ENCODE measurements around the gene WDR48.

Gene WDR48

GRCh38 chr3:39103791-39104552 lies 52.2 kb downstream of the WDR48 start:
- H3K4me1 Mint-ChIP-seq: peaks cover 65% of the 10 kb centered on the region
- H3K27ac Mint-ChIP-seq: peak overlapping the region; percentile 51
- no peak overlapping the region for H3K4me3 Mint-ChIP-seq
- ATAC-seq: no peak
- no peaks in the 10 kb centered on the region for H3K9me3 Mint-ChIP-seq
- H3K27me3 Mint-ChIP-seq: no peaks in the 10 kb centered on the region
- no peaks in the 10 kb centered on the region for H3K36me3 Mint-ChIP-seq

DNA sequence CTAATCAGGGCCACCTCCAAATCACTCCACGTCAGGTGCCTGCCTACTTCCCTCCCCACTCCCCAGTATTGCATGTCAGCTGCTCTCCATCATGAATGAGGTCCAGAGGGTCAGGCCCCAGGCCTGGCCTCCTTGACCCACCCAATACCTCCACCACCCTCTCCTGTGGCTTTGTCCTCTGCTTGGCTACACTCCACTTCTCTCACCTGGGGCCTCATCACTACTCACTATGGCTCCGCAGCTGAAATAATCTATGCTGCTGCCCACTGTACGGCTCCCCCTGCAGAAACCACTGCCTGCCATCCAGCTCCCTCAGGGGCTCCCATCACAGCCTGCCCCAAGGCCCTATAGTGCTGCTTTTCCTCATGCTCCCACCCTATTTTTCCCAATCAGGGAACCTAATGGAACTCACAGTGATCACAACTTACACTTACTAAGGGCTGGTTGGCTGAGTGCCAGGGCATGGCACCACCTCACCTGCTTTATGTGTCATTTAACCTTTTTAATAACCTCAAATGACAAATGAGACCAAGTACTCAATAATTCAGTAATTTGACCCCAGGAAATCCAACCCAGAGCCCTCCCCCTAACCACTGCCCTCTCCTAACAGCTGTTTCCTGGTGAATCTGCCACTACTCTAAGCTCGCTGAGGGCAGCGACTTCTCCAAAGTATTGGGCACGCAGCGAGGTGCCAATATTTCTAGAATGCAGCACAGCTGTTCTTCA lies 53.3 kb downstream of the WDR48 start:
- H3K9me3 Mint-ChIP-seq: no peaks in the 10 kb centered on the region
- H3K4me1 Mint-ChIP-seq: peaks cover 71% of the 10 kb centered on the region
- no peak for ATAC-seq
- H3K27me3 Mint-ChIP-seq: no peaks in the 10 kb centered on the region
- no peak overlapping the region for H3K4me3 Mint-ChIP-seq
- peak overlapping the region; percentile 85 for H3K27ac Mint-ChIP-seq
- no peaks in the 10 kb centered on the region for H3K36me3 Mint-ChIP-seq

- peaks cover 71% of the 10 kb centered on the region for H3K4me1 Mint-ChIP-seq
Measured at GRCh38 chr3:39105687-39106063, 53.9 kb downstream of the WDR48 start.

DNA sequence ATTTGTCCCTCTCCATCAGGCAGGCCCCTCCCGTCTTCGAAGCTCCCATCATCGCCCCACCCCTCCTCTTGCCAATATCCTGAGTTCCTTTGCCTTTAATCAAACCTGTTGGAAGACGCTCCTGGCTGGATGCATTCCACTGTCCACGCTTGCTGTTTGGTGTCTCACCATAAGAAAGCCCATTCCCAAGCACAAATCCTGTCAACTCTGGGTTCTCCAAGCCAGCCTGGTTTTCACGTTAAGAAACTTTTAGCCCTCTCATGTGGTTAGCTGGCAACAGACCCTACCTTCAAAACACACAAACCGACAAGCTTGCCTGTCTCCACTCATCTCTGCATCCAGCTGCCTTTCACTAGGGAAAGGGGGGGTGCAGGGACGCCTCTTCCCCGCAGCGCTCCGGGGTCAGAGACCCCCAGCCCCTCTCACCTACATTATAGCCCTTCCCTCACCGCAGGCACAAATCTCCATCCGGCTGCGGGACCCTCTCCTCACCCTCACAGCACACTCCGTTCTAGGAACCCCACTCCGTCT lies 54.5 kb downstream of the WDR48 start:
- H3K27ac Mint-ChIP-seq: peak overlapping the region; percentile 85
- ATAC-seq: no peak
- H3K4me3 Mint-ChIP-seq: peak overlapping the region; percentile 77
- H3K27me3 Mint-ChIP-seq: no peaks in the 10 kb centered on the region
- H3K4me1 Mint-ChIP-seq: peaks cover 64% of the 10 kb centered on the region
- no peaks in the 10 kb centered on the region for H3K36me3 Mint-ChIP-seq
- no peaks in the 10 kb centered on the region for H3K9me3 Mint-ChIP-seq

More at GRCh38 chr3:39105687-39106063, 53.9 kb downstream of the WDR48 start:
- Mint-ChIP-seq H3K36me3 (no peaks in the 10 kb centered on the region), H3K4me3 (peak overlapping the region; percentile 77), H3K27ac (peak overlapping the region; percentile 85), H3K27me3 (no peaks in the 10 kb centered on the region), H3K9me3 (no peaks in the 10 kb centered on the region)
- no peak for ATAC-seq

DNA sequence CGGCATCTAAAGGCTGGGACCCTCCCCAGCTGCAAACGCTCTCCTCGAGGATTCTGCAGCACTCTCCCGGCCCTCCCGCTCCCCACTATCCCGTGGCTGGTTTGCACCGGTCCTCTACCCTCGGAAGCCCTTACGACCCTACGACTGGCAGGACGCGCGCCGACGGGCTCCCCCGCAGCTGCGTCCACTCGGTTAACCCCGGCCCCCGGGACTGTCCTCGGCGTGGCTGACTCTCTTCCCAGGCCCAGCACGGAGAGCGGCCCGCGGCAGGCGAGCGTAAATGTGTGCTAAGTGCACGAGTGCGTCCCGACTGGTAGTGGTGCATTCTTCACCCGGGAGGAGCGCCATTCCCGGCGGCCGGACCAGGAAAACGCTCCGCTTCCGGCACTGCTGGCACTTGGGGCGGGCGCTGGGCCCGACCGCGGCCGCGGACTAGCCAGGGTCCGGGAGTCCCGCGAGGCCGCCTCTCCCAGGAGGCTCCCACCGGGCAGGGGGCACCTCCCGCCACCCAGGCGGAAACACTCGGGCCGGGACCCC lies 55.1 kb downstream of the WDR48 start:
- Mint-ChIP-seq H3K27me3 (no peaks in the 10 kb centered on the region), H3K27ac (peak overlapping the region; percentile 85), H3K4me3 (peak overlapping the region; percentile 77), H3K4me1 (peaks cover 62% of the 10 kb centered on the region), H3K36me3 (peaks cover 3% of the 10 kb centered on the region), H3K9me3 (no peaks in the 10 kb centered on the region)
- ATAC-seq: no peak

GRCh38 chr3:39107388-39108199 lies 55.8 kb downstream of the WDR48 start, which contains the start of the genes GORASP1 and TTC21A:
Gene GORASP1 (minus strand): TSS chr3:39107627. CDS start chr3:39107541, 86 bp downstream.
Gene TTC21A (plus strand): TSS chr3:39107680. CDS start chr3:39107838, 158 bp downstream.
- Mint-ChIP-seq H3K27me3 (no peaks in the 10 kb centered on the region), H3K36me3 (peaks cover 7% of the 10 kb centered on the region), H3K4me1 (peaks cover 57% of the 10 kb centered on the region), H3K27ac (peak within 1 kb of the TSS; percentile 85), H3K4me3 (peak within 1 kb of the TSS; percentile 91), H3K9me3 (no peaks in the 10 kb centered on the region)
- peak; percentile 73 for ATAC-seq

- Mint-ChIP-seq H3K4me3 (peak overlapping the region; percentile 91), H3K9me3 (no peaks in the 10 kb centered on the region), H3K4me1 (peaks cover 50% of the 10 kb centered on the region), H3K27me3 (no peaks in the 10 kb centered on the region), H3K27ac (peak overlapping the region; percentile 85), H3K36me3 (peaks cover 7% of the 10 kb centered on the region)
- peak; percentile 88 for ATAC-seq
Measured at GRCh38 chr3:39108200-39108710, 56.4 kb downstream of the WDR48 start.

- peaks cover 43% of the 10 kb centered on the region for H3K4me1 Mint-ChIP-seq
- H3K9me3 Mint-ChIP-seq: no peaks in the 10 kb centered on the region
- peak overlapping the region; percentile 85 for H3K27ac Mint-ChIP-seq
- ATAC-seq: no peak
- H3K36me3 Mint-ChIP-seq: peaks cover 8% of the 10 kb centered on the region
- H3K27me3 Mint-ChIP-seq: no peaks in the 10 kb centered on the region
- H3K4me3 Mint-ChIP-seq: no peak overlapping the region
Measured at GRCh38 chr3:39109086-39109485, 57.3 kb downstream of the WDR48 start.

- no peak overlapping the region for H3K27ac Mint-ChIP-seq
- no peak overlapping the region for H3K4me3 Mint-ChIP-seq
- peaks cover 38% of the 10 kb centered on the region for H3K4me1 Mint-ChIP-seq
- ATAC-seq: no peak
- no peaks in the 10 kb centered on the region for H3K27me3 Mint-ChIP-seq
- H3K9me3 Mint-ChIP-seq: no peaks in the 10 kb centered on the region
- peaks cover 14% of the 10 kb centered on the region for H3K36me3 Mint-ChIP-seq
Measured at GRCh38 chr3:39110041-39110639, 58.3 kb downstream of the WDR48 start.

- peaks cover 20% of the 10 kb centered on the region for H3K4me1 Mint-ChIP-seq
- no peak overlapping the region for H3K4me3 Mint-ChIP-seq
- peaks cover 14% of the 10 kb centered on the region for H3K36me3 Mint-ChIP-seq
- no peaks in the 10 kb centered on the region for H3K27me3 Mint-ChIP-seq
- peak overlapping the region; percentile 19 for H3K27ac Mint-ChIP-seq
- ATAC-seq: no peak
- no peaks in the 10 kb centered on the region for H3K9me3 Mint-ChIP-seq
Measured at GRCh38 chr3:39112113-39112512, 60.3 kb downstream of the WDR48 start.

- ATAC-seq: no peak
- Mint-ChIP-seq H3K27ac (no peak overlapping the region), H3K9me3 (no peaks in the 10 kb centered on the region), H3K4me1 (peaks cover 20% of the 10 kb centered on the region), H3K36me3 (peaks cover 14% of the 10 kb centered on the region), H3K27me3 (no peaks in the 10 kb centered on the region), H3K4me3 (no peak overlapping the region)
Measured at GRCh38 chr3:39112535-39112934, 60.7 kb downstream of the WDR48 start.

DNA sequence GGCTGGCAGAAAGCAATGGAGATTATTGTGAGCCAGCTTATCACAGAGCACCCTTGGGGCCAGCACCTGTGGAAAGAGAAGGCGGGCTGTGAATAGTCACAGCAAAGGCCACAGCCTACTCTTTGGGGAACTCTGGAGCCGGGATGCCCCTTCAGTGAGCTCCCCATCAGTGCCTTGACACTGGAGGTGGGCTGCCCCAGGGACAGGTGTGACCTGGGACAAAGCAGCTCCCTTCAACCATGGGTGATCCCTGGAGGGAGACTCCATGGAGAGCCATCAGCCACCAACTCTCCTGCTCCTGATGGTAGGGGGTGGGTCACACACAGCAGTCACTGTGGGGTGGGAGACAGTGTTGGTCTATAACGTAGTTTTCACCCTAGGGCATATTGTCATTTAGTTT lies 61.5 kb downstream of the WDR48 start:
- Mint-ChIP-seq H3K27me3 (no peaks in the 10 kb centered on the region), H3K9me3 (no peaks in the 10 kb centered on the region), H3K4me1 (peaks cover 21% of the 10 kb centered on the region), H3K4me3 (no peak overlapping the region), H3K36me3 (peaks cover 17% of the 10 kb centered on the region), H3K27ac (no peak overlapping the region)
- no peak for ATAC-seq

DNA sequence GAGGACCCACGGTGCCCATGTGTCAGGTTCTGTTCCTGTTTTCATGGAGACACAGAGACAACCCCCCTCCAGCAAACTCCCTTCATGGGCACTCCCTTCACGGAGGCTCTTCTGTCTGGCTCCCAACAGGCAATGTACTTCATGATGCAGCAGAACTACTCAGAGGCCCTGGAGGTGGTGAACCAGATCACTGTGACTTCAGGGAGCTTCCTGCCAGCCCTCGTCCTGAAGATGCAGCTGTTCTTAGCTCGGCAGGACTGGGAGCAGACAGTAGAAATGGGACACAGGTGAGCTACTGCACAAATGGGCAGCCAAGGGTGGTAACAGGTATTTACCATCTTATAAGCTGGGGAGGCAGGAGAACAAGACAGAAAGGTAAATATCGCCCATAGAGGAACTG lies 62.6 kb downstream of the WDR48 start:
- peak overlapping the region; percentile 0 for H3K27ac Mint-ChIP-seq

DNA sequence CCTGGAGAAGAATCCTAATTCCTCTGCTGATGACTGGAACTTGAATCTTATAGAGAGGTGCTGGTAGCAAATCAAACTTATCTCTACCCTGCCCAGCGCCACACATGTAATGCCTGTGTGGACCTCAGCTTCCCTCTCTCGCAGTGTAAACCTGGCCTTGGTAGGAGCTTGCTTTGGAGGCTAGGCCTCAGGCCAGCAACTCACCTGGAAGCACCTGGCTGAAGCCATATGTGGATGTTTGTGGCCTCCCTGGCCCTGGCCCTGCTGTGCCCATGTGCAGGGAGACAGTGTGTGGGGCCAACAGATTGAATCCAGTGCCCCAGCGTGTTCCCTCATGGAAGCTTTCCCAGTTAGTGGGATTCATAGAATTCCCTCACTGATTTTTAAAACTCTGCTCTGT lies 64.1 kb downstream of the WDR48 start:
- Mint-ChIP-seq H3K36me3 (peaks cover 23% of the 10 kb centered on the region), H3K4me3 (no peak overlapping the region), H3K9me3 (no peaks in the 10 kb centered on the region), H3K4me1 (peaks cover 19% of the 10 kb centered on the region), H3K27me3 (no peaks in the 10 kb centered on the region), H3K27ac (no peak overlapping the region)
- ATAC-seq: no peak

More for the DNA sequence above, 62.6 kb downstream of the WDR48 start:
- Mint-ChIP-seq H3K9me3 (no peaks in the 10 kb centered on the region), H3K4me3 (no peak overlapping the region), H3K27me3 (no peaks in the 10 kb centered on the region), H3K4me1 (peaks cover 17% of the 10 kb centered on the region), H3K36me3 (peaks cover 23% of the 10 kb centered on the region)
- ATAC-seq: no peak

All from stimulated activated memory B cell treated with anti-CD40 and anti-IgM and Interleukin-4, amounts not matched to agents 10 μg/mL and 1 μg/mL and 100 μg/mL, for 72 hours (primary cell).